IPS-18a (cell line): ENCODE results near the gene HDAC9.

ENCODE experiments used
- H3K27ac ChIP-seq: one replicate; pipeline ENCODE4 v1.5.1; 2013; ENCODE audit warnings: low read length
- H3K27me3 ChIP-seq: one replicate; pipeline ENCODE4 v1.6.1; 2013; ENCODE audit warnings: mild to moderate bottlenecking, low read length; ENCODE audit not compliant: control insufficient read depth, insufficient read depth
- H3K36me3 ChIP-seq: one replicate; pipeline ENCODE4 v1.6.1; 2013; ENCODE audit warnings: low read depth, low read length; ENCODE audit not compliant: control insufficient read depth
- H3K4me1 ChIP-seq: one replicate; pipeline ENCODE4 v1.6.1; 2013; ENCODE audit warnings: low read depth, low read length; ENCODE audit not compliant: control insufficient read depth
- H3K4me3 ChIP-seq: one replicate; pipeline ENCODE4 v1.5.1; 2013; ENCODE audit warnings: low read length
- H3K9ac ChIP-seq: one replicate; pipeline ENCODE4 v1.6.1; 2013; ENCODE audit warnings: mild to moderate bottlenecking, low read length, moderate library complexity
- H3K9me3 ChIP-seq: one replicate; pipeline ENCODE4 v1.6.1; 2013; ENCODE audit warnings: low read depth, low read length; ENCODE audit not compliant: control insufficient read depth

The HDAC9 gene

GRCh38 chr7:18760046-18760445, 264.5 kb downstream of the HDAC9 start:
- Histone ChIP-seq H3K27ac (no peak overlapping the region), H3K9ac (no peak overlapping the region), H3K4me1 (peaks cover 7% of the 10 kb centered on the region), H3K4me3 (no peak overlapping the region), H3K9me3 (no peaks in the 10 kb centered on the region), H3K36me3 (no peaks in the 10 kb centered on the region), H3K27me3 (no peaks in the 10 kb centered on the region)

- H3K27me3 ChIP-seq = no peaks in the 10 kb centered on the region
- H3K4me1 ChIP-seq = peaks cover 7% of the 10 kb centered on the region
- H3K36me3 ChIP-seq = no peaks in the 10 kb centered on the region
- no peaks in the 10 kb centered on the region for H3K9me3 ChIP-seq
- H3K27ac ChIP-seq = no peak overlapping the region
- no peak overlapping the region for H3K4me3 ChIP-seq
- no peak overlapping the region for H3K9ac ChIP-seq
These were observed 265.3 kb downstream of the HDAC9 start for GRCh38 chr7:18760631-18761445.

GRCh38 chr7:18762189-18762588, 266.6 kb downstream of the HDAC9 start:
- no peaks in the 10 kb centered on the region for H3K9me3 ChIP-seq
- no peaks in the 10 kb centered on the region for H3K27me3 ChIP-seq
- H3K4me3 ChIP-seq = no peak overlapping the region
- no peak overlapping the region for H3K9ac ChIP-seq
- H3K27ac ChIP-seq = no peak overlapping the region
- H3K36me3 ChIP-seq = no peaks in the 10 kb centered on the region
- H3K4me1 ChIP-seq = peaks cover 7% of the 10 kb centered on the region

DNA sequence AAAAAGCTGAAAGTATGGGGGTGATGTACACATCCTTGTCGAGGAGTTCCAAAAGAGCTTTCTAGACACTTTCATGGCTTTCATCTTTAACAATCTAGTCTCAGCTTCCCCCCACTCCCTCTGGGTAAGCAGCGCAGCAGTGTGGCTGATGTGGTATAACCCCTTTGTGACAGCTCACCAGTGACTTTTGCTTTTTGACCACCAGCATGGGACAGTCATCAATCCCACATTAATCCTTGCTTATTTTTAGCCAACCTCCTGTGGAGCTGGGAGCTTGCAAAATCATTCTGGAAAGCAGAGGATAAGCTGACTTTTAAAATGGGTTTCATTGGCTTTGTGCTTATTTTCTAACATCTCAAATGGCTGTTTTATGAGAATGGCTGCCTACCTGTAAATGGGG, 272.7 kb downstream of the HDAC9 start:
- Histone ChIP-seq H3K27me3 (no peaks in the 10 kb centered on the region), H3K4me1 (no peaks in the 10 kb centered on the region), H3K4me3 (no peak overlapping the region), H3K27ac (no peak overlapping the region), H3K9me3 (no peaks in the 10 kb centered on the region), H3K36me3 (no peaks in the 10 kb centered on the region), H3K9ac (no peak overlapping the region)

DNA sequence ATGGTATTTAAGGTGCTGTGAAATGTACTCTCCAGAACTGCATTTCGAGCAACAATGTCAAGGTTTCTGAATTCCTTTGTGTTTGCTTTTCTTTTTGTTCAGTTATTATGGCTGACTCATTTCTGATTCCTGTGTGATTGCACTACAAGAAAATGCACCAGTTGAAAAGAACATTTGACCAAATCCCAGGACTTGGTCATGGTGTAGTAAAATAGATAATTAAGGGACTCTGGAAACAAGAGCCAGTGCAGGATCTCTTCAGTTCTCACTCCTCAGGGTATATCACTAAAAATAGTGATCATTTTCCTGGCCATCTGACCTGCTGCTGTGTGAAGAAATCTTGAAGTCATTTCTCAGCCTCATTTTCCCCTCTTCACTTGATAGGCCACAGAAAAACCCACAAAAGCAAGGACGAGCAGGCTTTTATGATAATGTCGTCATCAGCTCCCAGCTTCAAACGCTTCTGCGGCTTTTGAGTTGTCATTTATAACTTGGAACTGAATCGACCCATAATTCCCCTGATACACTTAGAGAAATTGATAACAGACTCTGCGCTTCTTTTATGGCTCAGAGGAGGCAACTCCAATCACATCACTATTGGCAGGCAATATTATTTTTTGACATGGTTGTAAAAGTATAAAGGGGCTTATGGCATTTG, 274.7 kb downstream of the HDAC9 start:
- Histone ChIP-seq H3K4me3 (no peak overlapping the region), H3K4me1 (no peaks in the 10 kb centered on the region), H3K9me3 (no peaks in the 10 kb centered on the region), H3K27me3 (no peaks in the 10 kb centered on the region), H3K36me3 (no peaks in the 10 kb centered on the region), H3K27ac (no peak overlapping the region), H3K9ac (no peak overlapping the region)

DNA sequence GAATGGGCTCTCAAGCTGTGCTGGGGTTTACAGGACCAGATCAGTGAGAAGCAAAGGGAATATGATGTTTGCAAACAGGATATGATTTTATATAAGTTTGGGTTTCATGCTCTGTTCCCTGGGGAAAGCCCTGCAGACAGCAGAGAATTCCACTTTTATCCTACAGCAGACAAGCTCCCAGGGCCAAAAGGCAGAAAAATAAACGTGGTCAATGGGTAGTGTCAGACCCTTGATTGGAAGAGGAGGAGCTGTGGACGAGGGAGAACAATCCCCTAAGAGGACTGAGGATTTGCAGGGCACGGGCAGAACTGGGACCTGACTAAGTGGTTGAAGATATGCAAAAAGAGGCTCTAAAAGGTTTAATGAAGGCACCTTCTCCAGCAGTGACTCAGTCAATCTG, 275.3 kb downstream of the HDAC9 start:
- no peaks in the 10 kb centered on the region for H3K36me3 ChIP-seq
- no peak overlapping the region for H3K9ac ChIP-seq
- no peaks in the 10 kb centered on the region for H3K9me3 ChIP-seq
- H3K27me3 ChIP-seq = no peaks in the 10 kb centered on the region
- no peaks in the 10 kb centered on the region for H3K4me1 ChIP-seq
- H3K27ac ChIP-seq = no peak overlapping the region
- H3K4me3 ChIP-seq = no peak overlapping the region

GRCh38 chr7:18771834-18772566, 276.5 kb downstream of the HDAC9 start:
- Histone ChIP-seq H3K27ac (no peak overlapping the region), H3K4me1 (no peaks in the 10 kb centered on the region), H3K9ac (no peak overlapping the region), H3K36me3 (no peaks in the 10 kb centered on the region), H3K27me3 (no peaks in the 10 kb centered on the region), H3K9me3 (no peaks in the 10 kb centered on the region), H3K4me3 (no peak overlapping the region)

- H3K27me3 ChIP-seq = no peaks in the 10 kb centered on the region
- H3K27ac ChIP-seq = no peak overlapping the region
- H3K4me3 ChIP-seq = no peak overlapping the region
- H3K9ac ChIP-seq = no peak overlapping the region
- H3K36me3 ChIP-seq = no peaks in the 10 kb centered on the region
- no peaks in the 10 kb centered on the region for H3K4me1 ChIP-seq
- H3K9me3 ChIP-seq = no peaks in the 10 kb centered on the region
These were observed 277.0 kb downstream of the HDAC9 start for GRCh38 chr7:18772567-18772965.

DNA sequence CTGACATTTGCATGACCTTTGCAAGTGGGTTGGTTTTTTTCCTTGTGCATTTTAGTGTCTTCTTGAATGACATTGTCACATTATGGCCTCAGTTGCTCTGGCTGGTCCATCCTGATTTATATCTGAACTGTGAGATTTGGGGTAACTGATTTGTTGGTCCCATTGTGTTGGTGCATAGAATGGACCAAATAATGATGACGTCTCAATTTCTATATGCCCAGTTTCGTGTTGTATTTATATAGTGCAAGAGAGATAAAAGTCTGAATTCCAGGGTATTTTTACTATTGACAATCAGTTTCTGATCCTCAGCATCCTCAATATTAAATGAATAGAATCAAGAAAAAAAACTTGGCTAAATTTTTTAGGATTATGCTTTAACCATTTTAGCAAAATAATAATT, 281.8 kb downstream of the HDAC9 start:
- no peak overlapping the region for H3K9ac ChIP-seq
- no peaks in the 10 kb centered on the region for H3K36me3 ChIP-seq
- no peak overlapping the region for H3K27ac ChIP-seq
- H3K27me3 ChIP-seq = no peaks in the 10 kb centered on the region
- H3K4me3 ChIP-seq = no peak overlapping the region
- no peaks in the 10 kb centered on the region for H3K4me1 ChIP-seq
- H3K9me3 ChIP-seq = no peaks in the 10 kb centered on the region

- H3K27me3 ChIP-seq = no peaks in the 10 kb centered on the region
- no peak overlapping the region for H3K9ac ChIP-seq
- H3K4me3 ChIP-seq = no peak overlapping the region
- no peaks in the 10 kb centered on the region for H3K36me3 ChIP-seq
- no peaks in the 10 kb centered on the region for H3K9me3 ChIP-seq
- no peaks in the 10 kb centered on the region for H3K4me1 ChIP-seq
- no peak overlapping the region for H3K27ac ChIP-seq
These were observed 283.0 kb downstream of the HDAC9 start for GRCh38 chr7:18778594-18778993.

DNA sequence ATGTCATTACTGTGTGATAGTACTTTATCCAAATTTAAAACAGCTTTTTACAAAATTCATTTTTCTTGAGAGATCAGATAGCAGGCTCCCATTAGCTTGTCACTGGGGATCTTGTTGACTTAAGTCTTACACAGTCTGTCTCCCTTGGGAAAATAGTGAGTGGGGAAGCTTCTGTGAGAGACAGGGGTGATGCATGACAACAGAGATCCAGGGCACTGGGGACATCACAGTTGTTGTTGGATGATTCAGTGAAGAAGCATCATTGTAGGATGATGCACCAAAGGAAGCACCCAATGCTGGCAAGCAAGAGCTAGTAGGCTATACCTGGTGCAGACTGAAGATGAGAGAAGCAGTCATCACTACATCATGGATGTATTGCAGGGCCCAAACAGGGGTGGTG, 284.7 kb downstream of the HDAC9 start:
- H3K27me3 ChIP-seq = no peaks in the 10 kb centered on the region

More for the DNA sequence above, 284.7 kb downstream of the HDAC9 start:
- Histone ChIP-seq H3K36me3 (no peaks in the 10 kb centered on the region), H3K27ac (no peak overlapping the region), H3K9me3 (no peaks in the 10 kb centered on the region), H3K4me1 (no peaks in the 10 kb centered on the region), H3K4me3 (no peak overlapping the region), H3K9ac (no peak overlapping the region)
